G401 (cell line): ENCODE measurements around the gene CAMKK2. TPM values are rescaled to one million over a fixed set of nuclear protein-coding genes. Genes with fewer than 3 reads are reported as not detected.
"Not testable (repeated sequence)": the region's sequence is repeated elsewhere in the genome, so short reads cannot be mapped to it uniquely, and the experiment has no call there.

Experiments used
- DNase-seq: peaks from one replicate; pipeline ENCODE4 v3.0.0-alpha.2; 2015; ENCODE audit warnings: low spot score
- in situ Hi-C: cut with HindIII; loops from 2 replicates; pipeline ENCODE4 v1.10.0; 2016; ENCODE audit warnings: low sequenced_read_pairs, mixed read lengths
- total RNA-seq: library from RNA; depleted of rRNA; stranded (reverse); fragments of >200 nt; shearing (Covaris generic); gene quantifications from 2 replicates; pipeline ENCODE4 v1.2.3, GENCODE V29; 2014

CAMKK2 gene
- total RNA-seq, 1 experiment from 2014 or later, result 27.2 TPM

DNA sequence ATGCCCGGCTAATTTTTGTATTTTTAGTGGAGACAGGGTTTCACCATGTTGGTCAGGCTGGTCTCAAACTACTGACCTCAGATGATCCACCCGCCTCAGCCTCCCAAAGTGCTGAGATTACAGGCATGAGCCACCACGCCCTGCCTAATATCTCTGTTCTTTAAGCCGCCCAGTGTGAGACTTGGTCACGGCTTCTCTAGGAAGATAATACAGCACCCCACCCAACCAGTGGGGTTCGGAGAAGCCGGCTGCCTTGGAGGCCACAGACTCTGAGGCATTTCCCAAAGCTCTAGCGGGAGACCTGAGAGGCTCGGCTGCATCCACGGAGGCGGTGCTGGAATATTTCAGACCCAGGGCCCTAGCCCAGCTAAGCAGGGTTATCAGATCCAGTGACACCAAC is 13.6 kb downstream of the CAMKK2 start:
- peak; percentile 3 for DNase-seq
- in situ Hi-C loops, result not testable (repeated sequence)

GRCh38 chr12:121282072-121282742 is 14.3 kb downstream of the CAMKK2 start:
- in situ Hi-C loops, result no loop called here

GRCh38 chr12:121281116-121281515 is 15.4 kb downstream of the CAMKK2 start:
- peak; percentile 5 for DNase-seq
- in situ Hi-C loops, result not testable (repeated sequence)

More at GRCh38 chr12:121282072-121282742, 14.3 kb downstream of the CAMKK2 start:
- peak; percentile 70 for DNase-seq

GRCh38 chr12:121280531-121280930 is 16.0 kb downstream of the CAMKK2 start:
- in situ Hi-C loops, result not testable (repeated sequence)

GRCh38 chr12:121279507-121279915 is 17.0 kb downstream of the CAMKK2 start:
- DNase-seq, result peak; percentile 98
- in situ Hi-C loops, result no loop called here

More at GRCh38 chr12:121280531-121280930, 16.0 kb downstream of the CAMKK2 start:
- DNase-seq, result peak; percentile 6

DNA sequence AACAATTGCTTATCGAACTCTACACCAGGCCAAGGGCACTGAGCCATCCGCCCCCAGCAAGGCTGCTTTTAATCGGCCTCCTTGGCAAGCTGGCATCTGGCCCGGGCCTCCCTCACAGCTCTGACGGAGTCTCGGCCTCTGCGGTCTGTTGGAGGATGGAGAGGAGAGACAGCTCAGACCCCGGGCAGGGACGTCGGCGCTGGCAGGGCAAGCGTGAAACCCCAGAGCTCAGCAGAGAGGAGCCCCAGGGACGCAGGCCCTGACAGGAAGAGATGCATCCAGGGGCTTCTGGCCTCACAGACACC is 17.5 kb downstream of the CAMKK2 start:
- DNase-seq, result no peak
- in situ Hi-C loops, result no loop called here

DNA sequence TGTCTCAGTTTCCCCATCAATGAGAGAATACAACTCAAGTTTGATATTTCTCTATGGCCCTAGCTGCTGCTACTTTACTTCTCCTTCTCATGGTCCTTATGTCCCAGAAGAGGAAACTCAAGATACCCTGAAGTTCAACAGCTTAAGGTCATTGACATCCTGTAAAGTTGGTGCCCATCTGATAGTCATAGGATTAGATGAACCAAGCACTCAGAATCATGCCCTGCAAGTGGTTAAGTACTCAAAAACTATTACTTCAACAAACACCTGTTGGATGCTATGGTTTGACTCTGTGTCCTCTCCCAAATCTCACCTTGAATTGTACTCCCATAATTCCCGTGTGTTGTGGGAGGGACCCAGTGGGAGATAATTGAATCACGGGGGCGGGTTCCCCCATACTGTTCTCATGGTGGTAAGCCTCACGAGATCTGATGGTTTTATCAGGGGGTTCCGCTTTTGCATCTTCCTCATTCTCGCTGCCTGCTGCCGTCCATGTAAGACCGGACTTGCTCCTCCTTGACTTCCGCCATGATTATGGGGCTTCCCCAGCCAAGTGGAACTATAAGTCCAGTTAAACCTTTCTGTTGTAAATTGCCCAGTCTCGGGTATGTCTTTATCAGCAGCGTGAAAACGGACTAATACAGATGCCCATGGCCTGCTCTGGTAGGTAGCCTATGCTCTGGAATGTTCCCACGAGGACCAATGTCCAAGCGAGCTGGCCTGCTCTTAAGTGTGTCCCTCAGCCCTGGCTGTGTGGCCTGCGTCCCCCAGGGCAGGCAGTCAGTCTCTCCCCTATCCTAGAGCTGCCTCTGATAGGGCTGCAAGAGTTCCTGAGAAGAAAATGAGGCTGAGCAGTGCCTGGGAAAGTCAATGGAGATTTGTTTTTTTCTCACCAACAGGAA is 18.1 kb downstream of the CAMKK2 start:
- peak; percentile 1 for DNase-seq
- in situ Hi-C loops, result no loop called here

DNA sequence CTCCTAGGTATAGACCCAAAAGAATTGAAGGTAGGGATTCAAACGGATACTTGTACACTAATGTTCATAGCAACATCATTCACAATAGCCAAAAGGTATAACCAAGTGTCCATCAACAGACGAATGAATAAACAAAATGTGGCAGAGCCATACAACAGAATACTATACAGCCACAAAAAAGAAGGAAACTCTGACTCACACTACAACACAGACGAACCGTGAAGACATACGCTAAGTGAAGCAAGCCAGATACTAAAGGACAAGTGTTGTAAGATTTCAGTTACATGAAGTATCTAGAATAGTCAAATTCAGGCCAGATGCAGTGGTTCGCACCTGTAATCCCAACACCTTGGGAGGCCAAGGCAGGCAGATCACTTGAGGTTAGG is 19.1 kb downstream of the CAMKK2 start:
- in situ Hi-C loops, result no loop called here
- DNase-seq, result no peak

GRCh38 chr12:121274036-121274763 is 22.3 kb downstream of the CAMKK2 start:
- in situ Hi-C loops, result no loop called here
- DNase-seq, result peak; percentile 84

- no peak for DNase-seq
- in situ Hi-C loops, result no loop called here
Measured at GRCh38 chr12:121273364-121273896, 23.1 kb downstream of the CAMKK2 start.

- in situ Hi-C loops, result no loop called here
- DNase-seq, result no peak
Measured at GRCh38 chr12:121267822-121268221, 28.7 kb downstream of the CAMKK2 start.

DNA sequence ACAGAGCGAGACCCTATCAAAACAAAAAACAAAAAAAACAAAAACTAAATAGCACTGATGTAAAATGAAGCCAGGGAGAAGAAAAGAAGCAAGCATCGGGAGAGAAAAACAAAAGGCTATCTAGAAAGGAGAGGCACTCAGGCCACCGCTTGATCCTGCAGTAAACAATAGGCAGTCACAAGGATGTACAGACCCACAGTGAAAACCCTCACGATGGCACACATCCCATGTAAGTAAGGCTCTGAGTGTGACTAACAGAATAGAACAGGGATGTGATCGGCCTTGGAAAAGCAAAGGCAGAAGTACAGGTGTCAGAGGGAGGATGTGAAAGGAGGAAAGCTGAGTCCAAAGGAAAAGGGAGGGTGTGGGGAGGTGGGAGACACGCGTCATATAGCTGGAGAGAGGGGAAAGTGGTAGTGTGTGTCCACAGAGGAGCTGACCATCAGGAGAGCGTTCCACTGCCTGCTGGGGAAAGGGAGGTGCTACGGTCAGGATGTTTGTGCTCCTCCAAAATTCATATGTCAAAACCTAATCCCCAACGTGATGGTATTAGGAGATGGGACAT is 31.5 kb downstream of the CAMKK2 start:
- no peak for DNase-seq
- in situ Hi-C loops, result no loop called here

- in situ Hi-C loops, result no loop called here
- DNase-seq, result no peak
Measured at GRCh38 chr12:121264135-121264534, 32.4 kb downstream of the CAMKK2 start.

GRCh38 chr12:121263206-121263935 is 33.1 kb downstream of the CAMKK2 start:
- DNase-seq, result no peak
- in situ Hi-C loops, result no loop called here

DNA sequence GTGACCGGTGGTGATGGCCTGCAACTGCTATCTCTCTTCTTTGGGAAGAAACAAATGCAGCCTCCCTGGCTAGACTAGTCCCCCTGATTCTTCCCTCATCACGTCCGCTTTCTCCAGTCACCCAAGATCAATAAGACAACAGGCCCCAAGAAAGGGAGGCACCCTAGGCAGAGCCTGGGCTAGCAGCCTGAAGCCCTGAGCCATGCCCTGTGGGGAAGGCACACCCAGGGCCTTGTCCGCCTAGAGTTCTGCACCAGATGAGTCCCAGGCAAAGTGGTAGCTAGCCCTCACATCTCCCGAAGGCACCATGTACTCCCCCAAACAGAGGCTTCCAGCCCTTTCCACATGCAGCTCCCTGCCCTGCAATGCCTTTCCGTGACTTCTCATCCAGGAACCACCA is 35.1 kb downstream of the CAMKK2 start:
- in situ Hi-C loops, result no loop called here
- DNase-seq, result no peak

GRCh38 chr12:121260091-121260490 is 36.4 kb downstream of the CAMKK2 start:
- in situ Hi-C loops, result no loop called here
- peak; percentile 85 for DNase-seq

- no peak for DNase-seq
- in situ Hi-C loops, result no loop called here
Measured at GRCh38 chr12:121259074-121259473, 37.4 kb downstream of the CAMKK2 start.

DNA sequence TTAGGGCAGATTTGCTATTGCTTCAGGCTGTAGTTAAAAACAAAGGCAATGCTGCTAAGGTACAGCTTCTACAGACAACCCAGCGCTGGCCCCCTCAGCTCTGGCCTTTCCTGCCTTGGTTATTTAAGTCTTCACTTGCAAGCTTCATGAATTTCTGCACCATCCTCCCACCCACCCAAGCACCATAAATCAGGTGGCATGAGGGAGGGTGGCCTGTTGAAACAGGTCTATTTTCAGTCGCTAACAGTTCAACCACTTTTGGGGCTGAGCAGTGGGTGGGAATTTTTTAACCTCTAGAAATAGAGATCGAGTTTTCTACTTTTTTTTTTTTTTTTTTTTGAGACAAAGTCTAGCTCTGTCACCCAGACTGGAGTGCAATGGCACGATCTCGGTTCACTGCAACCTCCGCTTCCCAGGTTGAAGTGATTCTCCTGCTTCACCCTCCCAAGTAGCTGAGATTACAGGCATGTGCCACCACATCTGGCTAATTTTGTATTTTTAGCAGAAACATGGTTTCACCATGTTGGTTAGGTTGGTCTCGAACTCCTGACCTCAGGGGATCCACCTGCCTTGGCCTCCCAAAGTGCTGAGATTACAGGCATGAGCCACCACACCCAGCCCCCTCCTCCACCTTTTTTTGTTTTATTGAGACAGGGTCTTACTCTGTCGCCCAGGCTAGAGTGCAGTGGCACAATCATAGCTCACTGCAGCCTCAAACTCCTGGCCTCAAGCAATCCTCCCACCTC is 38.6 kb downstream of the CAMKK2 start:
- DNase-seq, in situ Hi-C loops: not testable (repeated sequence)
